ENCODE data around the gene TRPM1.

DNA sequence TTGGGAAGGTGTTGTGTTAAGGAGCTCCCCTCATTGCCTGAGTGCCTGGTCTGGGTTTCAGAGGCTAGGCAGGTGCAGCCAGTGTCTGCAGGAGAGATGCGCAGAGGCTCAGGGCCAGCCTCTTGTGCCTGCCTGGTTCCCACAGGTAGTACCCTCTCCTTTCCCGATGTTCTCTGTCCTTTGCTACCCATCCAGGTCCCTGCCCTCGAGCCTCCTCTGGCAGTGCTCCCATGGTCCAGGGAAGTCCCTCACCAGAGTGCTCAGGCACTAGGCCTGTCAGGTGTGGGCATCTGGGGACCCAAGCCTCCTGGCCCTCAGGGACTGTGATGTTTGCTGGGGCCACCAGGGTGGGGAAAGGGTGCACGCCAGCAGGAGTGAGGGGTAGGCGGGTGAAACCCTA lies 5.0 kb downstream of the TRPM1 start:
- no peak for TF ChIP-seq POLR2A (IDR thresholded peaks at IDR 0.05)
- TF ChIP-seq, protein P1, sequence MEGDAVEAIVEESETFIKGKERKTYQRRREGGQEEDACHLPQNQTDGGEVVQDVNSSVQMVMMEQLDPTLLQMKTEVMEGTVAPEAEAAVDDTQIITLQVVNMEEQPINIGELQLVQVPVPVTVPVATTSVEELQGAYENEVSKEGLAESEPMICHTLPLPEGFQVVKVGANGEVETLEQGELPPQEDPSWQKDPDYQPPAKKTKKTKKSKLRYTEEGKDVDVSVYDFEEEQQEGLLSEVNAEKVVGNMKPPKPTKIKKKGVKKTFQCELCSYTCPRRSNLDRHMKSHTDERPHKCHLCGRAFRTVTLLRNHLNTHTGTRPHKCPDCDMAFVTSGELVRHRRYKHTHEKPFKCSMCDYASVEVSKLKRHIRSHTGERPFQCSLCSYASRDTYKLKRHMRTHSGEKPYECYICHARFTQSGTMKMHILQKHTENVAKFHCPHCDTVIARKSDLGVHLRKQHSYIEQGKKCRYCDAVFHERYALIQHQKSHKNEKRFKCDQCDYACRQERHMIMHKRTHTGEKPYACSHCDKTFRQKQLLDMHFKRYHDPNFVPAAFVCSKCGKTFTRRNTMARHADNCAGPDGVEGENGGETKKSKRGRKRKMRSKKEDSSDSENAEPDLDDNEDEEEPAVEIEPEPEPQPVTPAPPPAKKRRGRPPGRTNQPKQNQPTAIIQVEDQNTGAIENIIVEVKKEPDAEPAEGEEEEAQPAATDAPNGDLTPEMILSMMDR (IDR thresholded peaks at IDR 0.05): no peak

All from adrenal gland (tissue), 5 donors.